ENCODE data around the gene OR2A12. TPM values are rescaled to one million over a fixed set of nuclear protein-coding genes. Genes with fewer than 3 reads are reported as not detected.

Gene OR2A12
- polyA plus RNA-seq, 1 of the 3 experiments (the other 2 are of a cell fraction): not detected

DNA sequence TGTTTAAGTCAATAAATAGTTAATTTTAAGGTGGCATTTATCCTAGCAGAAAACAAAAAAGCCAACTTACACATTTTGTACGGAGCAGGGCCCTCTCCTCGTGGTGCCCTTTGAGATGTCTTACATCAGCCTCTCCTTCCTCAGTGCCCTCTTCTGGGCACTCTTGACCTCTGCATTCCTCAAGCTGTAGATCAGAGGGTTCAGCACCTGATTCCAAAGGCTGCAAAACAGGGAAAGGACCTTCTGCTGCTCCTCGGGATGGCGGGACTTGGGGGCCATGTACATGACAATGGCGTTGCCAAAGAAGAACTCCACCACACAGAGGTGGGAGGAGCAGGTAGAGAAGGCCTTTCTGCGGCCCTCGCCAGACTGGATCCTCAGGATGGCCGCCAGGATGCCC lies 32.3 kb downstream of the OR2A12 start:
- no peak for TF ChIP-seq FOXJ3 (CRISPR knock-in tag; IDR thresholded peaks at IDR 0.05)
- TF ChIP-seq, protein P1, sequence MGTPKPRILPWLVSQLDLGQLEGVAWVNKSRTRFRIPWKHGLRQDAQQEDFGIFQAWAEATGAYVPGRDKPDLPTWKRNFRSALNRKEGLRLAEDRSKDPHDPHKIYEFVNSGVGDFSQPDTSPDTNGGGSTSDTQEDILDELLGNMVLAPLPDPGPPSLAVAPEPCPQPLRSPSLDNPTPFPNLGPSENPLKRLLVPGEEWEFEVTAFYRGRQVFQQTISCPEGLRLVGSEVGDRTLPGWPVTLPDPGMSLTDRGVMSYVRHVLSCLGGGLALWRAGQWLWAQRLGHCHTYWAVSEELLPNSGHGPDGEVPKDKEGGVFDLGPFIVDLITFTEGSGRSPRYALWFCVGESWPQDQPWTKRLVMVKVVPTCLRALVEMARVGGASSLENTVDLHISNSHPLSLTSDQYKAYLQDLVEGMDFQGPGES (IDR thresholded peaks at IDR 0.05; ENCODE audit: low read depth, low read length): no peak
- no peak for TF ChIP-seq SIN3A (IDR thresholded peaks at IDR 0.05; ENCODE audit: borderline replicate concordance, low read depth, low read length)
- no peak for TF ChIP-seq FOSL2 (IDR thresholded peaks at IDR 0.05; ENCODE audit: borderline replicate concordance, low read depth)
- TF ChIP-seq GABPA (IDR thresholded peaks at IDR 0.05; ENCODE audit: low read depth): no peak
- TF ChIP-seq, protein P2, sequence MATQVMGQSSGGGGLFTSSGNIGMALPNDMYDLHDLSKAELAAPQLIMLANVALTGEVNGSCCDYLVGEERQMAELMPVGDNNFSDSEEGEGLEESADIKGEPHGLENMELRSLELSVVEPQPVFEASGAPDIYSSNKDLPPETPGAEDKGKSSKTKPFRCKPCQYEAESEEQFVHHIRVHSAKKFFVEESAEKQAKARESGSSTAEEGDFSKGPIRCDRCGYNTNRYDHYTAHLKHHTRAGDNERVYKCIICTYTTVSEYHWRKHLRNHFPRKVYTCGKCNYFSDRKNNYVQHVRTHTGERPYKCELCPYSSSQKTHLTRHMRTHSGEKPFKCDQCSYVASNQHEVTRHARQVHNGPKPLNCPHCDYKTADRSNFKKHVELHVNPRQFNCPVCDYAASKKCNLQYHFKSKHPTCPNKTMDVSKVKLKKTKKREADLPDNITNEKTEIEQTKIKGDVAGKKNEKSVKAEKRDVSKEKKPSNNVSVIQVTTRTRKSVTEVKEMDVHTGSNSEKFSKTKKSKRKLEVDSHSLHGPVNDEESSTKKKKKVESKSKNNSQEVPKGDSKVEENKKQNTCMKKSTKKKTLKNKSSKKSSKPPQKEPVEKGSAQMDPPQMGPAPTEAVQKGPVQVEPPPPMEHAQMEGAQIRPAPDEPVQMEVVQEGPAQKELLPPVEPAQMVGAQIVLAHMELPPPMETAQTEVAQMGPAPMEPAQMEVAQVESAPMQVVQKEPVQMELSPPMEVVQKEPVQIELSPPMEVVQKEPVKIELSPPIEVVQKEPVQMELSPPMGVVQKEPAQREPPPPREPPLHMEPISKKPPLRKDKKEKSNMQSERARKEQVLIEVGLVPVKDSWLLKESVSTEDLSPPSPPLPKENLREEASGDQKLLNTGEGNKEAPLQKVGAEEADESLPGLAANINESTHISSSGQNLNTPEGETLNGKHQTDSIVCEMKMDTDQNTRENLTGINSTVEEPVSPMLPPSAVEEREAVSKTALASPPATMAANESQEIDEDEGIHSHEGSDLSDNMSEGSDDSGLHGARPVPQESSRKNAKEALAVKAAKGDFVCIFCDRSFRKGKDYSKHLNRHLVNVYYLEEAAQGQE (IDR thresholded peaks at IDR 0.05; ENCODE audit: low read depth, low read length): no peak
- no peak for TF ChIP-seq NFIC (IDR thresholded peaks at IDR 0.05; ENCODE audit: borderline replicate concordance)
- TF ChIP-seq, protein P3, sequence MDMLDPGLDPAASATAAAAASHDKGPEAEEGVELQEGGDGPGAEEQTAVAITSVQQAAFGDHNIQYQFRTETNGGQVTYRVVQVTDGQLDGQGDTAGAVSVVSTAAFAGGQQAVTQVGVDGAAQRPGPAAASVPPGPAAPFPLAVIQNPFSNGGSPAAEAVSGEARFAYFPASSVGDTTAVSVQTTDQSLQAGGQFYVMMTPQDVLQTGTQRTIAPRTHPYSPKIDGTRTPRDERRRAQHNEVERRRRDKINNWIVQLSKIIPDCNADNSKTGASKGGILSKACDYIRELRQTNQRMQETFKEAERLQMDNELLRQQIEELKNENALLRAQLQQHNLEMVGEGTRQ (IDR thresholded peaks at IDR 0.05; ENCODE audit: borderline replicate concordance, low read depth, low read length): no peak
- no peak for TF ChIP-seq RAD21 (IDR thresholded peaks at IDR 0.05; ENCODE audit: low read length)
- TF ChIP-seq RCOR1 (IDR thresholded peaks at IDR 0.05; ENCODE audit: low read length): no peak
- Histone ChIP-seq H3K4me2 (no peak overlapping the region), H4K20me1 (ENCODE audit: insufficient read depth) (no peaks in the 10 kb centered on the region), H3K27me3 (ENCODE audit: insufficient read depth) (no peaks in the 10 kb centered on the region), H3K9me3 (no peaks in the 10 kb centered on the region), H3K9me2 (no peaks in the 10 kb centered on the region), H3K27ac (ENCODE audit: low read depth in 2 of 2, low read length in 1 of 2) (no peak overlapping the region), H3K9ac (no peak overlapping the region), H3K4me1 (ENCODE audit: control insufficient read depth in 1 of 2, insufficient read depth in 2 of 2, low read depth in 1 of 2, low read length in 1 of 2) (no peaks in the 10 kb centered on the region; a peak in 1 of 4 replicates), H3K36me3 (replicated peaks in 1 of 2; ENCODE audit: control insufficient read depth in 1 of 2, insufficient read depth in 2 of 2, low read length in 1 of 2) (no peaks in the 10 kb centered on the region), H3F3A (replicated peaks; ENCODE audit: insufficient read depth) (no peaks in the 10 kb centered on the region), H2AFZ (ENCODE audit: low read depth) (no peak overlapping the region), H3K4me3 (ENCODE audit: low read depth in 2 of 2, low read length in 1 of 2) (no peak overlapping the region; a peak in 1 of 4 replicates), H3K79me2 (ENCODE audit: insufficient read depth) (no peaks in the 10 kb centered on the region)
- no peak for DNase-seq
- 1% methylated on average over 8 of the region's 8 CpGs for WGBS (ENCODE audit: low lambda C conversion rate)
- ChIA-PET CTCF (no interaction called here), POLR2A (no interaction called here)

DNA sequence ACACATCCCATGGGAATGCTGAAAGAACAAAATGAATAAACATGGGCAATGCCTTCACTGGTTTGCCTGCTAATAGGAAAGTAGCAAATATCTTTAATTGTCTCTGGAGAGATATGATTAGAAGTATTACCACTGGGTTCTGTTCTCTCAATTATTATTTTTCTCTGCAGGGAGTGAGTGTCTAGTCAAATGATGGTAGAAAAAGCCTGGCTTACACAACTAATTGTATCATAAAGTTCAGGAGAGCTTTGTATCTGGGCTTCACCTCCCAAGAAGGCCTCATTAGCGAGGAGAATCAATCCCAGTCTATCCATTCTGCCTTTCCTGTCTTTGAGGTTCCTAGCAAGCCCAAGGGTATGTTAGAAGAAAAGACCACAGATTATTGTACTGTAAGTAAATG lies 36.8 kb downstream of the OR2A12 start, which contains the start of gene OR2A14:
TSS of gene OR2A14 (plus strand) at position 301 of the 400 bp plus-strand sequence. CDS start 5,937 bp downstream, outside the sequence.
- POLR2A ChIA-PET: no interaction called here
- Histone ChIP-seq H3K4me3 (ENCODE audit: low read depth in 2 of 2, low read length in 1 of 2) (no peak within 1 kb of the TSS), H3K4me1 (ENCODE audit: control insufficient read depth in 1 of 2, insufficient read depth in 2 of 2, low read depth in 1 of 2, low read length in 1 of 2) (no peaks in the 10 kb centered on the region; a peak in 1 of 4 replicates), H3K36me3 (replicated peaks in 1 of 2; ENCODE audit: control insufficient read depth in 1 of 2, insufficient read depth in 2 of 2, low read length in 1 of 2) (no peaks in the 10 kb centered on the region), H3K27ac (ENCODE audit: low read depth in 2 of 2, low read length in 1 of 2) (no peak within 1 kb of the TSS), H3K79me2 (ENCODE audit: insufficient read depth) (no peaks in the 10 kb centered on the region), H3K27me3 (ENCODE audit: insufficient read depth) (no peaks in the 10 kb centered on the region), H2AFZ (ENCODE audit: low read depth) (no peak within 1 kb of the TSS), H3K9me3 (no peaks in the 10 kb centered on the region), H4K20me1 (ENCODE audit: insufficient read depth) (no peaks in the 10 kb centered on the region), H3K9ac (no peak within 1 kb of the TSS), H3F3A (replicated peaks; ENCODE audit: insufficient read depth) (no peaks in the 10 kb centered on the region), H3K4me2 (no peak within 1 kb of the TSS), H3K9me2 (no peaks in the 10 kb centered on the region)
- DNase-seq: no peak
- CTCF ChIA-PET: no interaction called here
- 3% methylated on average over 1 of the region's 1 CpG for WGBS (ENCODE audit: low lambda C conversion rate)
- TF ChIP-seq, protein P3 (IDR thresholded peaks at IDR 0.05; ENCODE audit: borderline replicate concordance, low read depth, low read length): no peak
- TF ChIP-seq TCF12 (IDR thresholded peaks at IDR 0.05) (no peak), YY1 (IDR thresholded peaks at IDR 0.05; ENCODE audit: low read depth) (no peak), TEAD4 (IDR thresholded peaks at IDR 0.05; ENCODE audit: borderline replicate concordance, insufficient read depth) (no peak), POLR2AphosphoS5 (IDR thresholded peaks at IDR 0.05; ENCODE audit: low read depth, low read length) (no peak)
- TF ChIP-seq, protein P4, sequence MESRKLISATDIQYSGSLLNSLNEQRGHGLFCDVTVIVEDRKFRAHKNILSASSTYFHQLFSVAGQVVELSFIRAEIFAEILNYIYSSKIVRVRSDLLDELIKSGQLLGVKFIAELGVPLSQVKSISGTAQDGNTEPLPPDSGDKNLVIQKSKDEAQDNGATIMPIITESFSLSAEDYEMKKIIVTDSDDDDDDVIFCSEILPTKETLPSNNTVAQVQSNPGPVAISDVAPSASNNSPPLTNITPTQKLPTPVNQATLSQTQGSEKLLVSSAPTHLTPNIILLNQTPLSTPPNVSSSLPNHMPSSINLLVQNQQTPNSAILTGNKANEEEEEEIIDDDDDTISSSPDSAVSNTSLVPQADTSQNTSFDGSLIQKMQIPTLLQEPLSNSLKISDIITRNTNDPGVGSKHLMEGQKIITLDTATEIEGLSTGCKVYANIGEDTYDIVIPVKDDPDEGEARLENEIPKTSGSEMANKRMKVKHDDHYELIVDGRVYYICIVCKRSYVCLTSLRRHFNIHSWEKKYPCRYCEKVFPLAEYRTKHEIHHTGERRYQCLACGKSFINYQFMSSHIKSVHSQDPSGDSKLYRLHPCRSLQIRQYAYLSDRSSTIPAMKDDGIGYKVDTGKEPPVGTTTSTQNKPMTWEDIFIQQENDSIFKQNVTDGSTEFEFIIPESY (IDR thresholded peaks at IDR 0.05; ENCODE audit: borderline replicate concordance, low read depth): no peak
- TF ChIP-seq, protein P2 (IDR thresholded peaks at IDR 0.05; ENCODE audit: low read depth, low read length): no peak

Measured in SK-N-SH (cell line).